Adrenal gland (tissue), 5 donors: ENCODE measurements around the gene SMCO4.

Experiments used
- CTCF ChIP-seq, 6 experiments: fragments of 450-650 bp in 4 of 6; fragments of 200-600 bp in 2 of 6; sonication (generic) in 1 of 6; IDR thresholded peaks; 1 replicate in 5 of 6; 2 replicates in 1 of 6; pipeline versions ENCODE4 v1.5.1 to v1.8.0; 2016 to 2021; ENCODE audit warnings: antibody characterized with exemption in 6 of 6, mild to moderate bottlenecking in 2 of 6, moderate library complexity in 1 of 6
- POLR2A ChIP-seq, 2 donors: fragments of 450-650 bp; IDR thresholded peaks; one replicate each; pipeline ENCODE4 v1.6.1; 2017; ENCODE audit warnings: antibody characterized with exemption in 2 of 2, mild to moderate bottlenecking in 2 of 2, moderate library complexity in 1 of 2
- donor health status: DM: no; HTN: no; CAD: no.

- TF ChIP-seq CTCF (IDR thresholded peaks at IDR 0.05) (no peak), POLR2A (IDR thresholded peaks at IDR 0.05) (no peak)
Measured at GRCh38 chr11:93563857-93564256, 20.7 kb upstream of the SMCO4 start.
